Naive B cell (primary cell): ENCODE measurements around the gene OR5T2. TPM values are rescaled to one million over a fixed set of nuclear protein-coding genes. Genes with fewer than 3 reads are reported as not detected.
"Not testable (repeated sequence)": the region's sequence is repeated elsewhere in the genome, so short reads cannot be mapped to it uniquely, and the experiment has no call there.

ENCODE experiments used
- ATAC-seq, 2 donors: fragments of 150-1000 bp; cut with Tn5 transposase; 2 replicates each; pipeline ENCODE4 v1.10.0; 2021; ENCODE audit warnings: low read depth in 2 of 2, mild to moderate bottlenecking in 2 of 2, moderate library complexity in 2 of 2
- DNase-seq: peaks from one replicate; pipeline ENCODE4 v3.0.0; 2022
- H3K27ac Mint-ChIP-seq, 6 donors: one replicate each; pipeline ENCODE4 v1.8.0; 2020 to 2022; ENCODE audit warnings: mild to moderate bottlenecking in 6 of 6, mixed read lengths in 6 of 6, moderate library complexity in 5 of 6, inconsistent platforms in 2 of 6
- H3K27me3 Mint-ChIP-seq, 3 donors: one replicate each; pipeline ENCODE4 v1.8.0; 2021 to 2022; ENCODE audit warnings: mixed read lengths in 3 of 3, mild to moderate bottlenecking in 1 of 3
- H3K36me3 Mint-ChIP-seq, 2 donors: one replicate each; pipeline ENCODE4 v1.8.0; 2020 to 2022; ENCODE audit warnings: mixed read lengths in 2 of 2, inconsistent platforms in 1 of 2, mild to moderate bottlenecking in 1 of 2
- H3K4me1 Mint-ChIP-seq, 3 donors: one replicate each; pipeline ENCODE4 v1.8.0; 2020 to 2022; ENCODE audit warnings: mixed read lengths in 3 of 3, inconsistent platforms in 1 of 3, mild to moderate bottlenecking in 1 of 3, moderate library complexity in 1 of 3
- H3K4me3 Mint-ChIP-seq, 8 donors: one replicate each; pipeline ENCODE4 v1.8.0; 2020 to 2022; ENCODE audit warnings: mild to moderate bottlenecking in 8 of 8, mixed read lengths in 8 of 8, moderate library complexity in 8 of 8, inconsistent platforms in 2 of 8
- H3K9me3 Mint-ChIP-seq, 7 donors: one replicate each; pipeline ENCODE4 v1.8.0; 2020 to 2022; ENCODE audit warnings: mixed read lengths in 7 of 7, mild to moderate bottlenecking in 5 of 7, inconsistent platforms in 2 of 7, moderate library complexity in 1 of 7
- polyA plus RNA-seq, 6 donors: library from polyadenylated mRNA; unstranded; fragments of 300-500 nt; fragmentation: Illumina TruSeq; gene quantifications; one replicate each; pipeline ENCODE4 v1.2.3, GENCODE V29; 2021; ENCODE audit warnings: low read depth in 6 of 6

The OR5T2 gene
- not detected for polyA plus RNA-seq

GRCh38 chr11:56234155-56234554 is at the start of gene OR5T2:
Gene OR5T2 (minus strand): TSS chr11:56234255. CDS start chr11:56233062, 1,193 bp downstream.
- Mint-ChIP-seq H3K4me3 (no peak within 1 kb of the TSS), H3K27ac (no peak within 1 kb of the TSS), H3K4me1 (no peaks in the 10 kb centered on the region), H3K36me3 (no peaks in the 10 kb centered on the region), H3K9me3 (peaks cover 2 to 11% (median 5%) of the 10 kb centered on the region in 7 donors), H3K27me3 (no peaks in the 10 kb centered on the region)
- ATAC-seq: no peak
- no peak for DNase-seq

- Mint-ChIP-seq H3K4me3 (no peak within 1 kb of the TSS), H3K4me1 (no peaks in the 10 kb centered on the region), H3K9me3 (peaks cover 2 to 15% (median 7%) of the 10 kb centered on the region in 7 donors), H3K27ac (no peak within 1 kb of the TSS), H3K27me3 (no peaks in the 10 kb centered on the region), H3K36me3 (no peaks in the 10 kb centered on the region)
- ATAC-seq (no peak), DNase-seq (no peak)
These were observed 39.8 kb upstream of the OR5T2 start, which contains the start of gene OR5T1 for GRCh38 chr11:56273854-56274253. Gene OR5T1 (plus strand): TSS chr11:56274154. CDS start chr11:56275639, 1,485 bp downstream.

DNA sequence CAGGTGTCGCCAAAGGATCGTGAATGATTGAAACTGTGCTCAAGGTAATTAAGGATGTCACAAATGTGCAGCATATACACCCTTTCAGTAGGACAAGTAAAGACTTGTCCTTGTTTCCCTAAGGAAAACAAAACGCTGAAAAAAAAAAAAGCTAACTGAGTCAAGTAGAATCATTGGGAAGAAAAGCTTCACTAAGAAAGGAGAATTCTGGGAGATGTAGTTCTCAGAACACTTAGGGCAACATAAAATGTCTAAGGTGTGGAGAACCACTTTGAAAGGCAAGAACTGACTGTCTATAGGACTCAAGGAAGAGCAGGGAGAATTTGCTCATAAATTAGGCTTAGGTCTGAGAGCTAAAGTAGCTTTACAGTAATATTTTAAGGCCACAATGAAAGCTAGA is 37.0 kb upstream of the OR5T2 start:
- ATAC-seq (no peak), DNase-seq (no peak)
- no peaks in the 10 kb centered on the region for H3K27me3 Mint-ChIP-seq
- no peak overlapping the region for H3K27ac Mint-ChIP-seq
- no peaks in the 10 kb centered on the region for H3K4me1 Mint-ChIP-seq
- peaks cover 7 to 31% (median 12%) of the 10 kb centered on the region in 7 donors for H3K9me3 Mint-ChIP-seq
- H3K4me3 Mint-ChIP-seq: no peak overlapping the region
- H3K36me3 Mint-ChIP-seq: peaks cover 0 to 9% of the 10 kb centered on the region in 2 donors

GRCh38 chr11:56251954-56252353 is 17.9 kb upstream of the OR5T2 start, which contains the start of gene OR5T3:
Gene OR5T3 (plus strand): TSS chr11:56252254. CDS start chr11:56252254, 0 bp downstream.
- no peak within 1 kb of the TSS for H3K4me3 Mint-ChIP-seq
- ATAC-seq (no peak), DNase-seq (no peak)
- peaks cover 0 to 9% (median 3%) of the 10 kb centered on the region in 7 donors for H3K9me3 Mint-ChIP-seq
- H3K27ac Mint-ChIP-seq: no peak within 1 kb of the TSS
- no peaks in the 10 kb centered on the region for H3K4me1 Mint-ChIP-seq
- H3K27me3 Mint-ChIP-seq: no peaks in the 10 kb centered on the region
- H3K36me3 Mint-ChIP-seq: no peaks in the 10 kb centered on the region

GRCh38 chr11:56219735-56220134 is 14.3 kb downstream of the OR5T2 start:
- peaks cover 7 to 35% (median 21%) of the 10 kb centered on the region in 7 donors for H3K9me3 Mint-ChIP-seq
- H3K36me3 Mint-ChIP-seq, H3K27me3 Mint-ChIP-seq, H3K27ac Mint-ChIP-seq, H3K4me1 Mint-ChIP-seq, ATAC-seq, DNase-seq, H3K4me3 Mint-ChIP-seq: not testable (repeated sequence)

- ATAC-seq: no peak
- no peak for DNase-seq
- Mint-ChIP-seq H3K27ac (no peak overlapping the region), H3K9me3 (peaks cover 6 to 27% (median 21%) of the 10 kb centered on the region in 7 donors), H3K4me1 (no peaks in the 10 kb centered on the region), H3K36me3 (no peaks in the 10 kb centered on the region), H3K4me3 (no peak overlapping the region), H3K27me3 (no peaks in the 10 kb centered on the region)
These were observed 19.5 kb downstream of the OR5T2 start for GRCh38 chr11:56214537-56214936.

DNA sequence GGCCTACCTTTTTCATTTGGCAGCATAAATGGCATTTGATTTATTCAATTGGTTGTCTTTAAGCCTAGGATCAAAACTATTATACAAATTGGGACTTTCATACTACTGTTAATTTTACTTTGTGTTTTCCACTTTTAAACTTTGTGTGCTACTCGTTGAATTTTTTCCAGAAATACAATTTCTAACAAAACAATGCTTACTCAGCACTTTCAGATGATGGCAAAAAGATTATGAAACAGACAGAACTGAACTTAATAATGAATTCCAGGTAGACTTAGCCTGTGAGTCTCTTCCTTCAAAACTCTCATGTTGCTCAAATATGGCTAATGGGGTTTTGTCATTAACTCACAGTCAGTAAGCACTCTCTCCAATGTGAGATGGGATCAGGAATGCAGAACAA is 26.3 kb downstream of the OR5T2 start:
- DNase-seq (no peak), ATAC-seq (no peak)
- Mint-ChIP-seq H3K9me3 (peaks cover 0 to 11% (median 6%) of the 10 kb centered on the region in 7 donors), H3K27ac (no peak overlapping the region), H3K4me3 (no peak overlapping the region), H3K27me3 (no peaks in the 10 kb centered on the region), H3K4me1 (no peaks in the 10 kb centered on the region), H3K36me3 (no peaks in the 10 kb centered on the region)

GRCh38 chr11:56197367-56197766 is 36.7 kb downstream of the OR5T2 start:
- no peaks in the 10 kb centered on the region for H3K36me3 Mint-ChIP-seq
- peaks cover 0 to 11% (median 6%) of the 10 kb centered on the region in 7 donors for H3K9me3 Mint-ChIP-seq
- no peaks in the 10 kb centered on the region for H3K27me3 Mint-ChIP-seq
- H3K27ac Mint-ChIP-seq: no peak overlapping the region
- H3K4me1 Mint-ChIP-seq: no peaks in the 10 kb centered on the region
- H3K4me3 Mint-ChIP-seq: no peak overlapping the region
- DNase-seq (no peak), ATAC-seq (no peak)

GRCh38 chr11:56196705-56197104 is 37.4 kb downstream of the OR5T2 start:
- Mint-ChIP-seq H3K36me3 (no peaks in the 10 kb centered on the region), H3K4me3 (no peak overlapping the region), H3K9me3 (peaks cover 0 to 11% (median 6%) of the 10 kb centered on the region in 7 donors), H3K27ac (no peak overlapping the region), H3K27me3 (no peaks in the 10 kb centered on the region), H3K4me1 (no peaks in the 10 kb centered on the region)
- no peak for ATAC-seq
- DNase-seq: no peak

DNA sequence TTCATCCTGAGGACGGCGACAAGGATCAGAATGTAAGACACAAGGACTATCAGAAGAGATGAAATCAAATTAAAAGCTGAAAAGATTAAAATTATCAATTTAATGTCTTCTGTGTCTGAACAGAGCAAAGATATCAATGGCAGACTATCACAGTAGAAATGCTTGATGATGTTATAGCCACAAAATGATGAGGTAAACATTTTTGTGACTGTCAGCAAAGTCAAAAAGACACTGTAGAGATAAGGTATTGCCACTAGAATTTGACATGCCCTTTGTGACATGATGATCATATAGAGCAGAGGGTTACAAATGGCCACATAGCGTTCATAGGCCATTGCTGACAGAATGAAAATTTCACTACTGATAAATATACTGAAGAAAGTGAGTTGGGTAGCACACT is 45.5 kb downstream of the OR5T2 start:
- Mint-ChIP-seq H3K36me3 (no peaks in the 10 kb centered on the region), H3K4me3 (no peak overlapping the region), H3K9me3 (peaks cover 3 to 11% (median 5%) of the 10 kb centered on the region in 7 donors), H3K27me3 (no peaks in the 10 kb centered on the region), H3K27ac (no peak overlapping the region), H3K4me1 (no peaks in the 10 kb centered on the region)
- no peak for ATAC-seq
- DNase-seq: no peak

DNA sequence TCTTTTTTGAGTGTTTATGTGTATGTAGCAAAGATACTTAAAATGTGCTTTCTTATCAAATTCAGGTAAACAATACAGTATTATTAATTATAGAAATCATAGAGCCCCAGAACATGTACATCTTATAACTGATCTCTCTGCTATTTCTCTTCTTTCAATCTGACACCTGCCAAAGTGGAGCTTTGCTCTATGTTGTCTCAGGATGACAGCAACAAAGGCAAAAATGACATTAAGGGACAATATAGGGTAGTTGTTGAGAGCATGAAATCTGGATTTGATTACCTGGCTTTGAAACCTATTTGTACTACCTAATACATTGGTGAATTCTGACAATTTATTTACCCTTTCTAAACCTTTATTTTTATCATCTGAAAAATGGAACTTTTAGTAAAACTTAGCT is 50.6 kb downstream of the OR5T2 start:
- Mint-ChIP-seq H3K9me3 (peaks cover 10 to 30% (median 17%) of the 10 kb centered on the region in 7 donors), H3K27ac (no peak overlapping the region), H3K27me3 (no peaks in the 10 kb centered on the region), H3K4me1 (no peaks in the 10 kb centered on the region), H3K36me3 (no peaks in the 10 kb centered on the region), H3K4me3 (no peak overlapping the region)
- DNase-seq (no peak), ATAC-seq (no peak)

Other genes starting within 250 kb of the OR5T2 start
- not detected for gene OR5F1, start 239.6 kb downstream of the OR5T2 start, polyA plus RNA-seq
- not detected for gene OR5AS1, start 206.6 kb downstream of the OR5T2 start, polyA plus RNA-seq
- gene OR8I2, start 140.9 kb downstream of the OR5T2 start, polyA plus RNA-seq: not detected
- gene OR8H2, start 130.6 kb downstream of the OR5T2 start, polyA plus RNA-seq: not detected
- not detected for gene OR8H3, start 111.9 kb downstream of the OR5T2 start, polyA plus RNA-seq
- gene OR8J3, start 94.1 kb downstream of the OR5T2 start, polyA plus RNA-seq: not detected
- gene OR8K5, start 73.9 kb downstream of the OR5T2 start, polyA plus RNA-seq: not detected
- gene OR5J2, start 57.6 kb downstream of the OR5T2 start, polyA plus RNA-seq: not detected
- gene OR5T3, start 18.0 kb upstream of the OR5T2 start, polyA plus RNA-seq: not detected
- gene OR5T1, start 39.9 kb upstream of the OR5T2 start, polyA plus RNA-seq: not detected
- gene OR8H1, start 58.0 kb upstream of the OR5T2 start, polyA plus RNA-seq: not detected
- gene OR8K3, start 80.9 kb upstream of the OR5T2 start, polyA plus RNA-seq: not detected
- gene OR8K1, start 111.8 kb upstream of the OR5T2 start, polyA plus RNA-seq: not detected
- not detected for gene OR8J1, start 120.0 kb upstream of the OR5T2 start, polyA plus RNA-seq
- not detected for gene OR8U1, start 141.4 kb upstream of the OR5T2 start, polyA plus RNA-seq
- gene OR5AL1, start 178.4 kb upstream of the OR5T2 start, polyA plus RNA-seq: not detected
- not detected for gene OR5M3, start 239.1 kb upstream of the OR5T2 start, polyA plus RNA-seq